GM10847 (cell line): Measurements from ENCODE around the gene SRA1.

Source experiments
- POLR2A ChIP-seq: IDR thresholded peaks from 2 replicates; pipeline ENCODE4 v1.6.1; 2011; ENCODE audit not compliant: insufficient read length; ENCODE audit errors: extremely low read depth

The SRA1 gene

DNA sequence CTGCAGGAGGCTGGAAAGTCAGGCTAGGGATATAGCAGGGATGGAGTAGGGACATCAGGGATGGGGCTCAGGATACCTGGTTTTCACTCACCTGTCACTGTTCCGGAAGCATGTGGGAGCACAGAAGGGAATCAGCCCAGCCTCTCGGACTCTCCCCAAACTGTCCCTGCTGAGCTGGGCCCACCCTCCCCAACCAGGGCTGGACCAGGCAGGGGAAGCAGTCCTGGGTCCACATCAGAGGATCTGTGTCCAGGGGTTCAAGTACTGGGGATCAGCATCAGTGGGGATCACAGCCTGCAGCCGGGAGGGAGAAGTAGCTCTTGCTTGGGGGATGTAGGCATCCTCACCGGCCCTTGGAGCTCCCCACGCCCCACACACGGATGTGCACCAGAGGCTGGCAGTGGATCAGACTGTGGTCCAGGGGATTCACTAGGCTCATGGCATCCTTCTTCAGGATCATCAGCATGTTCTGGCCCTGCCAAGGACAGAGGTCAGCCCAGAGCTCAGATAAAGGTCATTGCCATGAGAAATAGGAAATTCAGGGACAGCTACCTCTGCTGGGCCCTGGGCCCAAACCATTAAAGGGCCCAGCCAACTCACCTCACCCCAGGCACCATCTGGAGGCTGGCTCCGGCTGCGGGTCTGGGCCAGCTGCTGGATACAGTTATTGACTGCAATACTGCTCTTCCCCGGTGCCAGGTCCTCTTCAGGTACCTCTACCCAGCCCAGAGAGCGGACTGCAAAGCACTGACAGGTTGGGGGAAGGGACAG lies 4.7 kb upstream of the SRA1 start:
- no peak for TF ChIP-seq POLR2A

DNA sequence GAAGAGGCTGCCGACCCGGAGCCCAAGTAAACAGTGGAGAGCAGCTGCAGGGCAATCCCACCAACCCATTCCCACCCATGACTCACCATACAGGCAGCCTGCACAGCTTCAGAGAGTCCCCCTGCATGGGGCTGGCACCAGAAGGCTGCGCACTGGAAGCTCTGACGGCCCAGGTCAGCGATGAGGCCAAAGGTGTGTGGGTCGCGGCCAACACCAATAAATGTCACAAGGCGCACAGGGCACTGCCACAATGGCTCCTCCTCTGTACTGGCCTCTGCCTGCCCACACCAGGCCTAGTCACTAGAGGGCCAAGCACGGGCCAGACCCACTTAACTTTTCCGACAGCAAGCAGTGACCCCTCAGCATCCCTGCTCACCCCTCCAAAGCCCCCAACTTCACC lies 3.0 kb upstream of the SRA1 start:
- no peak for TF ChIP-seq POLR2A

DNA sequence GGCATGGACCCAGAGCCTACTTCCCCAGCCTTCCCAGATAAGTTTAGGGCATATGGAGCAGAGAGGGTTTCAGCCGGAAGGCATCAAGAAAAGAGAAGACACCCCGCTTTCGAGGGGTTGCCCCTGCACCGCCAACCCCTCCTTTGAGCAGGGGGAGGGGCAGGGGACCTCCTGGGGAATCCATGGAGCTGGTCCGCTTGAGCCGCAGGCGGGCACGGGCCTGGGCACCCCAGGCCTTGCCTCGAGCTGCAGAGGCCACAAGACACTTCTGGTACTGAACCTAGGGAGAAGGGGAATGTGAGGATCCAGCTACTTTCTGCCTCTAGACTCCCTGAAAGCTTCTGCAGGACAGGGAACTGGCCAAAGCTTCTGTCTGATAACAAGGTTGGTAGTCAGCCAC lies 1.3 kb upstream of the SRA1 start:
- TF ChIP-seq POLR2A: no peak

DNA sequence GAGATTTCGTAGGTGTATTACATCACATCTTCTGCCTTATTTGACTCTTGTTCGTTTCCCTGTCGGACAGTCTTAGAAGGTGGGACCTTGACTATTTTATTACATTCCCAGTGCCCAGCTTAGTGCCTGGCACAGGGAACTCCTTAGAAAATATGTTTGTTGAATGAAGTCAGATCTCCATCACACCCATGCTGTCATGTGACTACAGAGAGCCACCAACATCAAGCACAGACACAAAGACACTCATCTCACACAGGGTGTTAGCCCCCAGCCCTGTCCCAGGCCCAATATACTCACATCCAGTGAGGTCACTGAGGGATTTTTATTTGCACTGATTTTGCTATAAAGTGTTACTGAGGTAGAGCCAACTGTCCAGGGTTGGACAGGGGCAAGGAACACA lies 692 bp upstream of the SRA1 start:
- no peak for TF ChIP-seq POLR2A

DNA sequence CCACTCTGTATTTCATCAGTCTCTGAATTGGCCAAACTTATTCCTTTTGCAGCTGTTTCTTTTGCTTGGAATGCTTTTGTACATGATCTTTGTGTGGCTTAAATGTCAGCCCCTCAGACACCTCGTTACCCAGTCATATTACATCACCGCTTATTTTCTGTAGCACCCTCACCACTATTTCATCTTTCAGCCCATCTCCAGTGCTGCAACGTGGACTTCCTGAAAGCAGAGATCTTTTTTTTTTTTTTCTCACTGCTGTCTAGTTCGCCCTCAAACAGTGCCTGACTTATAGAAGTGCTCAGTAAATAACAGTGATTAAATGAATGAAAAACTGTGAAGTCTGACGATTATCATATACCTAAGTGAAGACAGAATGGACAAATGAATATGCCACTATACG lies 835 bp downstream of the SRA1 start:
- TF ChIP-seq POLR2A: no peak

DNA sequence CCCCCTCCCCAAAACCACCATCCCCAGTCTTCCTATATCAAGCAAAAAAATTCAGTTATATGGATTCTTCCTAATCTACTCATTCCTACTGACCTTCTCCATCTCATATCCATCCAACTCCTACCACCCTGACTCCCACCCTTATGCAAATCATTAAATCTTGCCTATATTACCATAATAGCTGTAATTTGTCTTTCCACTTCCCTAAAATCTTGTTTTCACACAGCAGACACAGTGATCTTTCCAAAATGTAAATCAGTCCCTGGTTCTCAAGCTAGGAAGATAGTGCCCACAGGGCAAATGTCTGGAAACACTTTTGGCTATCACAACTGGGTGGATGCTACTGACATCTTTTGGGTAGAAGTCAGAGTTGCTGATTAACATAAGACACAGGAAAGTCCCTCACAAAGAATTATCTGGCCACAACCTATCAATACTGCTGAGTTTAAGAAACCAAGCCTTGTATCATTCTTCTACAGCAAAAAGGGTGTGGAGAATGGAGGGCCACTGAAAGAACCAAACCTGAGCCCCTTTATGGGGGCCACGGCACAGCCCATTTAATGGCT lies 1.4 kb downstream of the SRA1 start:
- no peak for TF ChIP-seq POLR2A

DNA sequence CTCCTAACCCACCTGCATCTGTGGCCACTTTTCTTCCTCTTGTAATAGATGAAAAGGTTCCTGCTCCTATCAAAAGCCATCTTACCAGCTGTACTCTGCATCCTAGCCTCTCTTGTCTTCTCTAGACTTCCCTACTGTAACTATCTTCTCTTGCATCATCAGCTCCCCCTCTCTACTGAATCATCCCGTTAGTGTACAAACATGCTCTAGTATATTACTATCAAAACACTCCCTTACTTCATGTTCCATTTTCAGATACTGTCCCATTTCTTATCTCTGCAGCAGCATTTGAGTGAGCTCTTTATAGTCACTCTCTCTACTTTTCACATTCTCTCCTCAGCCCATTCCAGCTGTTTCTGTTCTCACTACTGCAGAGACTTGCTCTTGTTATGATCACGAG lies 2.8 kb downstream of the SRA1 start:
- no peak for TF ChIP-seq POLR2A

DNA sequence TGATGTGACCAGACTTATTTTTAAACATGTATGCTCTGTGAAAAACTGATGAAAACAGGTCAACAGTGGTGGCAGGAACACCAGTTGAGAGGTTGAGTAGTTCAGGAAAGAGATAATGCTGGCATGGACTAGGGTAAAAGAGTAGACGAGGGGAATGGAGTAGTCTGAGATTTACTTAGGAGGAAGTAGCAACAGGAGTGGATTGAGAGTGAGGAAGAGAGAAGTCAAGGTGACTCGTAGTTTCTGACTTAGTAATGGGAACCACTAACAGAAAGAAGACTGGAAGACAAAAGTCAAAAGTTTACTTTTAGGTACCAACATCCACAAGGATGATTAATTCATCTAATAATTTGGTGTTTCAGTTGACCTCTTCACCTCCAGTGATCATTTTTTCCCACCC lies 3.6 kb downstream of the SRA1 start:
- no peak for TF ChIP-seq POLR2A

DNA sequence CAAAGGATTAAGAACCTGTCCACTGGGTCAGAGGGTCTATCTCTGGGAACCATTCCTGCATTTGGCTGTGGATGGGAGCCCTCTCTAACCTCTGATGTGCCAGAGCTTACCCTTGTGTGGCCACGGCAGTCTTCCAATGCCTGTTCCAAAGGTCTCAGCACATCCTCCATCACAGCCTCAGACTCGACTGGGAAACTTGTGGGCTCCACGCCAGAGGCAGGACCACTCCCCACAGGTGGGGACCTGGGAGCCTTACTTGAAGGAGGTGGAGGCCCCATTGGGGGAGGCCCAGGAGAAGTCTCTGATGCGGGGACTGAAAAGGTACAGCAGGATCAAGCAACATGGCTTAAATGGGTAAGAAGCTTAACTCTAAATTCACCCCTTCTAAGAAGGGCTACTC lies 5.4 kb downstream of the SRA1 start:
- no peak for TF ChIP-seq POLR2A

DNA sequence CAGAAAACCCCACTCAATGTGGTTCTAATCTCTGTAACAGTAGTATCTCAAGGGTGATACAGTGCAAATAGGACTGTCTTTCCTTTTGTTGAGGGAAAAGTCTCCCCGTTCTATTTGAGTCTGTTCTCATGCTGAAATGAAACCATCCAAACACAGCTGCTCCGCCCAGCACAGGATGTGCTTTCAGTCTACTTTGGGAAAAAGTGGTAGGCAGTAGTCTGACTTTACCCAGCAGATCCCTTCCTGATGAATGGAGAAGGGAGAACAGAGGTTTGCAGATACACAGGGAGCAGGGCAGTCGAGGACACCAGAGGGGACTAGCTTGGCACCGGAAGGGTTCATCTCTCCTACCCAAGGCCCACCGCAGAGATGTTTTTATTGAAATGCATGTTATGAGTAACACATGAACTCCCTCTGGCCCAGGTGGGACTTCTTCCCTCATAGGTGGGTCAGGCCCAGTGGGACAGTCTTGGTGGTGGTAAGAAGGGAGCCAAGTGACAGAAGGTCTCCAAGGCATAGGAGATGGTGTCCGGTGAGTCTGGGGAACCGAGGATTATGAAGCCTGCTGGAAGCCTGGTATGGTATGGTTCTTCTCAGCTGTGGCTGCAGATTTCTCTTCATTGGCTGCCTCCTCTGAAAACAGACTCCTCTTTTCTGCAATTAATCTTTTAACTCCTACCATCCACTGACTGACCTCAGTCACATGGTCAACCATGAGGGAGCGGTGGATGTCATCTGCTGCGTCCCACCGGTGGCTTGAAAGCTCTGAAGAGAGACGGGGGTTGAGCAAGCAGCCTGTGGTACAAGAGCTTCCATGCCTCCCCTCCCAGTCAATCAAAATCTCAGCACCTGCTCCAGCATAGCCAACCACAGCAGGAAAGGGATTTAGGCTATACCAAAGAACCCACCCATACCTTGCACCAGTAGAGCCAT lies 6.9 kb downstream of the SRA1 start:
- no peak for TF ChIP-seq POLR2A

DNA sequence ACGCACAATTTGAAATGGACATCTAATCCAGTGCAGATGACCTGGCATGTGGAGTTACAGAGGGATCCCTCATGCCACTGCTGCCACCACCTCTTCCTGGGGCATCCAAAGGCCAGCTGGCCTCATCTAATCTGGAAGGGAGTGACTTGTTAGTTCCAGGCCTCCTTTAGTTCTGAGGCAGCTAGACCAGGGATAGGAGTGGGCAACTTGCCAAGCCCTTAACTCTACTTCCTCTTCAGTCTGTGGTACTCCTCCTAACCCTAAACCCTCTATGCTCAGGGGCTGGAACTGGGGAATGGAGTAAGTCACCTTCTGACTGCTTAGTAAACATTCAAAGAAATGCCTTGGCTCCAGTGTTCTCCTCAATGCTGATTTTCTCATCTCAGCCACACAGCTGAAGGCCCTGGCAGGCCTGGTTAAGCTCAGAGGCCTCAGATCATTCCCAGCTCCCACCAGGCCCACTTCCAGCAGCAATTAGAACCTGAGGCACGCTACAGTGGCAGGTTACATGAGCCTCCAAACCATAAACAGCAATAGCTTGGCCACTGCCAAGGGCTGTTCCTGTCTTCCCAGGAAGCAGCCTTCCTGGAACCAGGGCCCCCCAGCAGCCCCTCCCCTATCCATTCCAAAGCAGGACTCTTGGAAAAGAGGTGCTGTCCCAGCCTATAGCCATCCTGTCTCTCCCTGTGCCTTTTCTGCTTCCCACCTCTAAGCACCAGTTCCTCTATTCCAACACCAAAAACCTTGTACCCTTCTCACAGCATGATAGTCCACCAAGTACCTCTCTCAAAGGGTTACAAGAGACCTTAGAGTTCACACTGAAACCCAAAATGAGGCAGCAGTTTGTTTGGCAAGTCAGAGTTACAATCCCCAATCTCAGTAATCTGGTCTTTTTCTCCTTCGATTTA lies 7.8 kb downstream of the SRA1 start:
- no peak for TF ChIP-seq POLR2A

DNA sequence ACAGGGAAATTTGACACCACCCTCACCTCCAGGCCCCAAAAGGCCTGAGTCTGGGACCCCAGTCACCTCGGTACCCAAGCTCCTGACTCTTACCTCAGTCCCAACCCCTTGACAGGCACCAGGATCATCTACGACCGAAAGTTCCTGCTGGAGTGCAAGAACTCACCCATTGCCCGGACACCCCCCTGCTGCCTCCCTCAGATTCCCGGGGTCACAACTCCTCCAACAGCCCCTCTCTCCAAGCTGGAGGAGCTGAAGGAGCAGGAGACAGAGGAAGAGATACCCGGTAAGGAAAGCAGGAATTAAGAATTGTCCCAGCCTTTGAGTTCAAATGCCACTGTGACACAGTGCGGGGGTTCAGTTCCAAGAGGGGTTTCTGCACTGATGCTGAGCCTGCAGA lies 8.5 kb downstream of the SRA1 start:
- no peak for TF ChIP-seq POLR2A

DNA sequence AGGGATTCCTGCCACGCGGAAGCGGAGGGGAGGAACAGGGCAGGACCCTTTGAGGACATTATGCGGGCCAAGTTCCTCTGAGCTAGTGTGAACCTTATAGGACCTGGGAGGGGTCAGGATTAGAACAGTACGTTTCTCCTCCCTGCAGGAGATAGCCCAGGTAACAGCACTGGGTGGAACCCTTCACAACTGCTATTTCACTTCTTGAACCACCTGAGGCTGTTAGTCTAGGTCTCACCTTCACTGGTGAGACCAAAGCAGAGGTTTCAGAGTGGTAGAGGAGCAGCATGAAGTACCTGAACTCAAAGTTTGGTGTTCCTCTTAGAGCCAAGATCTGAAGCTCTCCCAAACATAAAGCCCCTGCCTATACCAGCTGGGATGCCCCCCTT lies 9.0 kb downstream of the SRA1 start:
- no peak for TF ChIP-seq POLR2A

DNA sequence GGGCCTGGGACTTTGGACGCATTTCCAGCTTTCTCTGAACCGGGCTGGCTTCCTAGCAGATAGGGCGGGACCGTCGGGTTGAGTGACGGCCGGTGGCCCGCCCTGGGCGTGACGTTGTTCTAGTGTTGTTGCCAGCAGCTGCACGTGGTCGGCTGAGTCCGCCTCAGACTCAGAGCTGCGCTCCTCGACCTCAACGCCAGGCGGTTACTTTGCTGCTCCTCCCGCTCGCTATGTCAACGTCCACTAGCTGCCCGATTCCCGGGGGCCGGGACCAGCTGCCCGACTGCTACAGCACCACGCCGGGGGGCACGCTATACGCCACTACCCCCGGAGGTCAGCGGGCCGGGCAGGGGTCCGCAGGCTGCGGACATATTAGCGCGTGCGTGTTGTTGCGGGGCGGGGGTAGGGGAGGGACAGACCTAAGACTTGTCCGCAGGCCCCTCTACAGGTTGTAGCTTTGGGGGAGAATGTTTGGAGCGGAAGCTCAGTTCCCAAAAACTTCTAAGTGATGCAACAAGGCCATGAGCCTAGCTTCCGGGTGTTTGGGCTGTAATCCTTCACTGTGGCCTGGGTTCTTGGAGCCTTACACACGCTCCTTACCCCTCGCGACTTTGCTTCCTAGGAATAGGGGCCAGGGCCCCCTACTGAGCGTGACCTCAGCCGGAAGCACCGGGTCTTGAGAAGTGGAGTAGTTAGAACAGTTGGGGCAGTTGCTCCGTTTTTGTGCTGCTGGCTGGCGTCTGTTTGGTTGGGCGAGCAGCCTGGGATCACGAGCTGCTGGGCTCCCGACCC lies 9.6 kb downstream of the SRA1 start, which contains the start of gene EIF4EBP3:
EIF4EBP3 (plus strand) TSS at position 155 of the 792 bp plus-strand sequence; CDS start at position 231, 76 bp downstream.
- no peak for TF ChIP-seq POLR2A
